Measurements from ENCODE around the gene METTL9.
"Not testable (repeated sequence)": the region's sequence is repeated elsewhere in the genome, so short reads cannot be mapped to it uniquely, and the experiment has no call there.

METTL9 gene

DNA sequence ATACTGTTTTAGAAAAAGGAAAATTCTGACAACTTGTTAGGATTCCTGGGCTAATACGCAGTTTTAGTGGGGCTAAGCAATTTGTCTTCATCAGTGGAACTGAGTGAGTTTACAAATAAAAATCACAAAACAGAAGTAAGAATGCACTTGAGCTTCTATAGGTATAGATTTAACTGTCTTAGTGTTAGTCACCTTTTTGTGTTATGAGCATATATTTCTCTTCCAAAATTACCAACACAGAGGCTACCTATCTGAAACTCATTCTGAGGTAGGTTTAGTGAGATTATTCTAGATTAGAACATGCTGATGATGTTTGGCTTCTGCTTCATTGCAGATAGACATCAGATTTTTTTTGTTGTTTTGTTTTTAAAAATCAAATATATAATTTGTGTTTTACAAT, 23.2 kb downstream of the METTL9 start:
- ChIA-PET CTCF (interaction anchor here (1.0 to 1.1 kb wide), 2 partner anchors 12 to 17 kb away, joined by 4 read pairs; no protein-coding TSS in a partner anchor), POLR2A (no interaction called here)
- DNase-seq (ENCODE audit: extremely low spot score): no peak
- TF ChIP-seq, protein P1, sequence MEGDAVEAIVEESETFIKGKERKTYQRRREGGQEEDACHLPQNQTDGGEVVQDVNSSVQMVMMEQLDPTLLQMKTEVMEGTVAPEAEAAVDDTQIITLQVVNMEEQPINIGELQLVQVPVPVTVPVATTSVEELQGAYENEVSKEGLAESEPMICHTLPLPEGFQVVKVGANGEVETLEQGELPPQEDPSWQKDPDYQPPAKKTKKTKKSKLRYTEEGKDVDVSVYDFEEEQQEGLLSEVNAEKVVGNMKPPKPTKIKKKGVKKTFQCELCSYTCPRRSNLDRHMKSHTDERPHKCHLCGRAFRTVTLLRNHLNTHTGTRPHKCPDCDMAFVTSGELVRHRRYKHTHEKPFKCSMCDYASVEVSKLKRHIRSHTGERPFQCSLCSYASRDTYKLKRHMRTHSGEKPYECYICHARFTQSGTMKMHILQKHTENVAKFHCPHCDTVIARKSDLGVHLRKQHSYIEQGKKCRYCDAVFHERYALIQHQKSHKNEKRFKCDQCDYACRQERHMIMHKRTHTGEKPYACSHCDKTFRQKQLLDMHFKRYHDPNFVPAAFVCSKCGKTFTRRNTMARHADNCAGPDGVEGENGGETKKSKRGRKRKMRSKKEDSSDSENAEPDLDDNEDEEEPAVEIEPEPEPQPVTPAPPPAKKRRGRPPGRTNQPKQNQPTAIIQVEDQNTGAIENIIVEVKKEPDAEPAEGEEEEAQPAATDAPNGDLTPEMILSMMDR (IDR thresholded peaks at IDR 0.05; ENCODE audit: control extremely low read depth, extremely low read depth, low read depth, missing control alignments): no peak

DNA sequence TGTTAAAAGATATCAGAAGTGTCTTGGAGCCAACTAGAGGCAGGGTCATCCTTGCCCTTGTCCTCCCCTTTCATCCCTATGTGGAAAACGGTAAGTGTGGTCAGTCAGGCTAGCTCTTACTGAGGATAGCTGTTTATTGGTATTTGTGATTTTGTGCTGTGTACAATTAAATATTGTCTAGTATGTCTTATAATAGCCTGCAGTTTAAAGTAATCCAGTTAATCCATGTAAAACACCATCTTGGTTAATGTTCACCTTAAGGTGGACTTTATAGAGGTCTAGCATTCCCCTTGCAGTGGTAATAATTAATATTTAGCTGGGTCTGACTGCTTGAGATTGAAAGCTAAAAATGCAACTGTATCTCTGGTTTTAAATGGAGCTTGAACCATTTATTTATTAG, 25.6 kb downstream of the METTL9 start:
- DNase-seq (ENCODE audit: extremely low spot score): no peak
- CTCF ChIA-PET: interaction anchor here (0.9 to 1.7 kb wide), 5 partner anchors 16 to 34 kb away, joined by 3 to 4 read pairs (median 4); no protein-coding TSS in a partner anchor
- TF ChIP-seq, protein P1 (IDR thresholded peaks at IDR 0.05; ENCODE audit: control extremely low read depth, extremely low read depth, low read depth, missing control alignments): no peak
- POLR2A ChIA-PET: no interaction called here

GRCh38 chr16:21626659-21627277, 27.4 kb downstream of the METTL9 start:
- TF ChIP-seq, protein P1 (IDR thresholded peaks at IDR 0.05; ENCODE audit: control extremely low read depth, extremely low read depth, low read depth, missing control alignments): no peak
- ChIA-PET POLR2A (no interaction called here), CTCF (interaction anchor here (1.0 kb wide), 1 partner anchor 12 kb away, joined by 3 read pairs; no protein-coding TSS in a partner anchor)
- no peak for DNase-seq (ENCODE audit: extremely low spot score)

- POLR2A ChIA-PET: no interaction called here
- no peak for DNase-seq (ENCODE audit: extremely low spot score)
- TF ChIP-seq, protein P1 (IDR thresholded peaks at IDR 0.05; ENCODE audit: control extremely low read depth, extremely low read depth, low read depth, missing control alignments): no peak
- CTCF ChIA-PET: interaction anchor here (1.0 to 1.2 kb wide), 2 partner anchors 12 to 17 kb away, joined by 3 read pairs; no protein-coding TSS in a partner anchor
Observed at GRCh38 chr16:21628121-21628726, 28.8 kb downstream of the METTL9 start.

GRCh38 chr16:21628772-21629171, 29.4 kb downstream of the METTL9 start:
- TF ChIP-seq, protein P1 (IDR thresholded peaks at IDR 0.05; ENCODE audit: control extremely low read depth, extremely low read depth, low read depth, missing control alignments): no peak
- ChIA-PET POLR2A (no interaction called here), CTCF (interaction anchor here (0.9 to 1.2 kb wide), 2 partner anchors 11 to 18 kb away, joined by 3 read pairs; no protein-coding TSS in a partner anchor)
- DNase-seq (ENCODE audit: extremely low spot score): no peak

- not testable (repeated sequence) for DNase-seq (ENCODE audit: extremely low spot score)
- POLR2A ChIA-PET: interaction anchor here (0.6 kb wide), 1 partner anchor 192 kb away, joined by 4 read pairs; no protein-coding TSS in a partner anchor
- CTCF ChIA-PET: interaction anchor here (0.9 to 1.6 kb wide), 4 partner anchors 10 to 45 kb away, joined by 3 to 4 read pairs (median 3); no protein-coding TSS in a partner anchor
Observed at GRCh38 chr16:21629616-21630539, 30.5 kb downstream of the METTL9 start.

DNA sequence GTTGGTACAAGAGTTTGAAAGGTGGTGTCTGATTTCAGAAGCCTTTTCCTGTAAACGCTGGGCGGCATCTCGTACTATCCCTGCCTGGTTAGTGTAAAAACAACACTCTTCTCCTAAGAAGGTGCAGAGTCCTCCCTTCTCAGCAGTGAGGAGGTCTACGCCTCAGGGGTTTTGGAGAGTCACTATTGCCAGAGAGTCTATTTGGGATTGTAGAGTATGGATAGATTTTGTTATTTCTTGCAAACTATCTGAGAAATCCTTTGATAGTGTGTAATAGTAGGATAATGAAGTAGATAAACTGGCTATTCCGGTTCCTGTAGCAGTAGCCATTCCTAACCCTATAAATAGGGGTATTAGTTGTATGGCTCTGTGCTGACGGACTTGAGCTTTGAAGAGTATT, 31.5 kb downstream of the METTL9 start:
- CTCF ChIA-PET: interaction anchor here (1.0 to 1.6 kb wide), 3 partner anchors 15 to 46 kb away, joined by 3 to 4 read pairs (median 3); no protein-coding TSS in a partner anchor
- POLR2A ChIA-PET; DNase-seq (ENCODE audit: extremely low spot score): not testable (repeated sequence)

DNA sequence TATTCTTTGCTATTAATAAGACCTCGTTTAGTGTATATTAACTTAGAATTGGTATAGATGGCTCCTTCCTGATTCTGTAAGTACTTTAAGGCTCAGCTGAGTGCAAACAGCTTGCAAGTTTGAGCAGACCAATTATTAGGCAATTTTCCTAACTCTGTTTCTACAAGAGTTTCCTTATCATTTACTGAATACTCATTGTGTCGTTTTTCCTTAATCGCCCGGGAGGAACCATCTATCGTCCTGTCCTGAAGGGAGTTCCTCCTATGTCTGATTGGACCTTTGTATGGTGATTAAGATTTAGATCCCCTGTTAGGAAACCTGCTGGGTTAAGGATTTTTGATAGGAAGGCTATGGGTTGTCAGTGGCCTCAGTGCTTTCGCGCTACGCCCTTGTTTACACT, 32.0 kb downstream of the METTL9 start:
- POLR2A ChIA-PET; CTCF ChIA-PET; DNase-seq (ENCODE audit: extremely low spot score): not testable (repeated sequence)

- POLR2A ChIA-PET; CTCF ChIA-PET; DNase-seq (ENCODE audit: extremely low spot score): not testable (repeated sequence)
Observed at GRCh38 chr16:21631951-21632575, 32.7 kb downstream of the METTL9 start.

Measured in GM10248 (cell line).